ENCODE data around the gene SPATA7.

Gene SPATA7

GRCh38 chr14:88439088-88439487 is 53.6 kb downstream of the SPATA7 start:
- peaks cover 4% of the 10 kb centered on the region for H3K36me3 Mint-ChIP-seq (ENCODE audit: low read depth)
- no peaks in the 10 kb centered on the region for H3K27me3 Mint-ChIP-seq
- H3K4me3 Mint-ChIP-seq, result no peak overlapping the region
- no peaks in the 10 kb centered on the region for H3K4me1 Mint-ChIP-seq (ENCODE audit: low read depth)
- H3K9me3 Mint-ChIP-seq, result no peaks in the 10 kb centered on the region
- H3K27ac Mint-ChIP-seq, result no peak overlapping the region

- no peaks in the 10 kb centered on the region for H3K4me1 Mint-ChIP-seq (ENCODE audit: low read depth)
- H3K27ac Mint-ChIP-seq, result no peak overlapping the region
- H3K9me3 Mint-ChIP-seq, result peaks cover 11% of the 10 kb centered on the region
- no peaks in the 10 kb centered on the region for H3K27me3 Mint-ChIP-seq
- no peak overlapping the region for H3K4me3 Mint-ChIP-seq
- peaks cover 35% of the 10 kb centered on the region for H3K36me3 Mint-ChIP-seq (ENCODE audit: low read depth)
Measured at GRCh38 chr14:88452231-88452630, 66.8 kb downstream of the SPATA7 start.

- Mint-ChIP-seq H3K27me3 (no peaks in the 10 kb centered on the region), H3K27ac (no peak overlapping the region), H3K4me3 (no peak overlapping the region), H3K36me3 (ENCODE audit: low read depth) (peaks cover 27% of the 10 kb centered on the region), H3K9me3 (peaks cover 6% of the 10 kb centered on the region), H3K4me1 (ENCODE audit: low read depth) (no peaks in the 10 kb centered on the region)
Measured at GRCh38 chr14:88454886-88455285, 69.4 kb downstream of the SPATA7 start.

GRCh38 chr14:88463318-88463717 is 77.9 kb downstream of the SPATA7 start:
- Mint-ChIP-seq H3K27ac (no peak overlapping the region), H3K36me3 (ENCODE audit: low read depth) (peaks cover 5% of the 10 kb centered on the region), H3K4me3 (no peak overlapping the region), H3K9me3 (no peaks in the 10 kb centered on the region), H3K27me3 (no peaks in the 10 kb centered on the region), H3K4me1 (ENCODE audit: low read depth) (no peaks in the 10 kb centered on the region)

- H3K9me3 Mint-ChIP-seq, result no peaks in the 10 kb centered on the region
- H3K4me1 Mint-ChIP-seq (ENCODE audit: low read depth), result no peaks in the 10 kb centered on the region
- no peak overlapping the region for H3K27ac Mint-ChIP-seq
- no peaks in the 10 kb centered on the region for H3K36me3 Mint-ChIP-seq (ENCODE audit: low read depth)
- no peak overlapping the region for H3K4me3 Mint-ChIP-seq
- no peaks in the 10 kb centered on the region for H3K27me3 Mint-ChIP-seq
Measured at GRCh38 chr14:88468406-88468805, 82.9 kb downstream of the SPATA7 start.

GRCh38 chr14:88470542-88471440 is 85.3 kb downstream of the SPATA7 start:
- Mint-ChIP-seq H3K36me3 (ENCODE audit: low read depth) (no peaks in the 10 kb centered on the region), H3K4me1 (ENCODE audit: low read depth) (no peaks in the 10 kb centered on the region), H3K27me3 (no peaks in the 10 kb centered on the region), H3K27ac (no peak overlapping the region), H3K9me3 (no peaks in the 10 kb centered on the region), H3K4me3 (no peak overlapping the region)

- Mint-ChIP-seq H3K36me3 (ENCODE audit: low read depth) (no peaks in the 10 kb centered on the region), H3K27me3 (no peaks in the 10 kb centered on the region), H3K4me1 (ENCODE audit: low read depth) (no peaks in the 10 kb centered on the region), H3K9me3 (no peaks in the 10 kb centered on the region), H3K27ac (no peak overlapping the region), H3K4me3 (no peak overlapping the region)
Measured at GRCh38 chr14:88473791-88474190, 88.3 kb downstream of the SPATA7 start.

GRCh38 chr14:88476214-88476774 is 90.8 kb downstream of the SPATA7 start:
- H3K4me1 Mint-ChIP-seq (ENCODE audit: low read depth), result no peaks in the 10 kb centered on the region
- H3K4me3 Mint-ChIP-seq, result no peak overlapping the region
- no peaks in the 10 kb centered on the region for H3K9me3 Mint-ChIP-seq
- H3K27me3 Mint-ChIP-seq, result no peaks in the 10 kb centered on the region
- no peak overlapping the region for H3K27ac Mint-ChIP-seq
- H3K36me3 Mint-ChIP-seq (ENCODE audit: low read depth), result no peaks in the 10 kb centered on the region

- no peak overlapping the region for H3K27ac Mint-ChIP-seq
- no peaks in the 10 kb centered on the region for H3K4me1 Mint-ChIP-seq (ENCODE audit: low read depth)
- H3K4me3 Mint-ChIP-seq, result no peak overlapping the region
- H3K27me3 Mint-ChIP-seq, result no peaks in the 10 kb centered on the region
- no peaks in the 10 kb centered on the region for H3K36me3 Mint-ChIP-seq (ENCODE audit: low read depth)
- H3K9me3 Mint-ChIP-seq, result no peaks in the 10 kb centered on the region
Measured at GRCh38 chr14:88476825-88477224, 91.4 kb downstream of the SPATA7 start.

GRCh38 chr14:88477513-88478250 is 92.2 kb downstream of the SPATA7 start:
- H3K36me3 Mint-ChIP-seq (ENCODE audit: low read depth), result no peaks in the 10 kb centered on the region
- no peaks in the 10 kb centered on the region for H3K4me1 Mint-ChIP-seq (ENCODE audit: low read depth)
- H3K4me3 Mint-ChIP-seq, result no peak overlapping the region
- H3K9me3 Mint-ChIP-seq, result no peaks in the 10 kb centered on the region
- H3K27me3 Mint-ChIP-seq, result peaks cover 4% of the 10 kb centered on the region
- H3K27ac Mint-ChIP-seq, result no peak overlapping the region

GRCh38 chr14:88478931-88479330 is 93.5 kb downstream of the SPATA7 start:
- H3K9me3 Mint-ChIP-seq, result no peaks in the 10 kb centered on the region
- H3K4me3 Mint-ChIP-seq, result no peak overlapping the region

GRCh38 chr14:88479574-88479987 is 94.1 kb downstream of the SPATA7 start:
- H3K27me3 Mint-ChIP-seq, result peaks cover 4% of the 10 kb centered on the region

More at GRCh38 chr14:88478931-88479330, 93.5 kb downstream of the SPATA7 start:
- peaks cover 4% of the 10 kb centered on the region for H3K27me3 Mint-ChIP-seq
- H3K36me3 Mint-ChIP-seq (ENCODE audit: low read depth), result no peaks in the 10 kb centered on the region
- no peak overlapping the region for H3K27ac Mint-ChIP-seq
- no peaks in the 10 kb centered on the region for H3K4me1 Mint-ChIP-seq (ENCODE audit: low read depth)

GRCh38 chr14:88481059-88481458 is 95.6 kb downstream of the SPATA7 start:
- H3K27ac Mint-ChIP-seq, result no peak overlapping the region
- H3K9me3 Mint-ChIP-seq, result no peaks in the 10 kb centered on the region
- peaks cover 4% of the 10 kb centered on the region for H3K27me3 Mint-ChIP-seq
- H3K4me3 Mint-ChIP-seq, result no peak overlapping the region
- no peaks in the 10 kb centered on the region for H3K4me1 Mint-ChIP-seq (ENCODE audit: low read depth)
- H3K36me3 Mint-ChIP-seq (ENCODE audit: low read depth), result no peaks in the 10 kb centered on the region

More at GRCh38 chr14:88479574-88479987, 94.1 kb downstream of the SPATA7 start:
- Mint-ChIP-seq H3K27ac (no peak overlapping the region), H3K9me3 (no peaks in the 10 kb centered on the region), H3K4me1 (ENCODE audit: low read depth) (no peaks in the 10 kb centered on the region), H3K4me3 (no peak overlapping the region), H3K36me3 (ENCODE audit: low read depth) (no peaks in the 10 kb centered on the region)

GRCh38 chr14:88481794-88482193 is 96.3 kb downstream of the SPATA7 start:
- Mint-ChIP-seq H3K9me3 (no peaks in the 10 kb centered on the region), H3K27ac (no peak overlapping the region), H3K4me1 (ENCODE audit: low read depth) (no peaks in the 10 kb centered on the region), H3K4me3 (no peak overlapping the region), H3K36me3 (ENCODE audit: low read depth) (no peaks in the 10 kb centered on the region), H3K27me3 (peaks cover 4% of the 10 kb centered on the region)

GRCh38 chr14:88482524-88482923 is 97.1 kb downstream of the SPATA7 start:
- H3K4me3 Mint-ChIP-seq, result no peak overlapping the region
- H3K4me1 Mint-ChIP-seq (ENCODE audit: low read depth), result no peaks in the 10 kb centered on the region
- H3K36me3 Mint-ChIP-seq (ENCODE audit: low read depth), result no peaks in the 10 kb centered on the region
- peaks cover 4% of the 10 kb centered on the region for H3K27me3 Mint-ChIP-seq
- H3K27ac Mint-ChIP-seq, result no peak overlapping the region
- no peaks in the 10 kb centered on the region for H3K9me3 Mint-ChIP-seq

Data from stimulated activated naive CD8-positive, alpha-beta T cell treated with anti-CD3 and anti-CD28 coated beads, Interleukin-15, Interleukin-2, amounts not matched to agents 100 ng/mL and 50 ng/mL, for 24 hours (primary cell).